ENCODE results near the gene SUSD1.

The SUSD1 gene

GRCh38 chr9:112064871-112065270, 110.2 kb downstream of the SUSD1 start:
- DNase-seq (ENCODE audit: low read depth) = no peak

- DNase-seq (ENCODE audit: low read depth) = no peak
Observed at GRCh38 chr9:112063586-112063985, 111.5 kb downstream of the SUSD1 start.

- DNase-seq (ENCODE audit: low read depth) = no peak
Observed at GRCh38 chr9:112063151-112063550, 111.9 kb downstream of the SUSD1 start.

GRCh38 chr9:112061152-112061740, 113.9 kb downstream of the SUSD1 start:
- peak; percentile 98 for DNase-seq (ENCODE audit: low read depth)

GRCh38 chr9:112059966-112060320, 115.2 kb downstream of the SUSD1 start:
- no peak for DNase-seq (ENCODE audit: low read depth)

- peak; percentile 89 for DNase-seq (ENCODE audit: low read depth)
Observed at GRCh38 chr9:112059145-112059965, 115.7 kb downstream of the SUSD1 start.

- no peak for DNase-seq (ENCODE audit: low read depth)
Observed at GRCh38 chr9:112056996-112057395, 118.1 kb downstream of the SUSD1 start.

GRCh38 chr9:112054916-112055315, 120.2 kb downstream of the SUSD1 start:
- DNase-seq (ENCODE audit: low read depth) = no peak

GRCh38 chr9:112051812-112052211, 123.3 kb downstream of the SUSD1 start:
- DNase-seq (ENCODE audit: low read depth) = peak; percentile 53

GRCh38 chr9:112050544-112051475, 124.3 kb downstream of the SUSD1 start:
- DNase-seq (ENCODE audit: low read depth) = peak; percentile 97

GRCh38 chr9:112049811-112050516, 125.1 kb downstream of the SUSD1 start:
- DNase-seq (ENCODE audit: low read depth) = no peak

- no peak for DNase-seq (ENCODE audit: low read depth)
Observed at GRCh38 chr9:112048924-112049691, 126.0 kb downstream of the SUSD1 start.

GRCh38 chr9:112047538-112048066, 127.5 kb downstream of the SUSD1 start:
- DNase-seq (ENCODE audit: low read depth) = no peak

- DNase-seq (ENCODE audit: low read depth) = peak; percentile 77
Observed at GRCh38 chr9:112046181-112046580, 128.9 kb downstream of the SUSD1 start.

- DNase-seq (ENCODE audit: low read depth) = no peak
Observed at GRCh38 chr9:112044881-112045280, 130.2 kb downstream of the SUSD1 start.

GRCh38 chr9:112044186-112044585, 130.9 kb downstream of the SUSD1 start:
- DNase-seq (ENCODE audit: low read depth) = no peak

GRCh38 chr9:112043423-112043822, 131.7 kb downstream of the SUSD1 start:
- no peak for DNase-seq (ENCODE audit: low read depth)

GRCh38 chr9:112042769-112043168, 132.3 kb downstream of the SUSD1 start:
- DNase-seq (ENCODE audit: low read depth) = no peak

- no peak for DNase-seq (ENCODE audit: low read depth)
Observed at GRCh38 chr9:112042244-112042638, 132.9 kb downstream of the SUSD1 start.

GRCh38 chr9:112041536-112042243, 133.4 kb downstream of the SUSD1 start:
- DNase-seq (ENCODE audit: low read depth) = peak; percentile 100
